ENCODE measurements around the gene CCDC122.

CCDC122 gene

GRCh38 chr13:43800828-43801227 lies 78.7 kb downstream of the CCDC122 start:
- DNase-seq (ENCODE audit: low read depth) = no peak

- no peak for DNase-seq (ENCODE audit: low read depth)
Measured at GRCh38 chr13:43799191-43799590, 80.3 kb downstream of the CCDC122 start.

- DNase-seq (ENCODE audit: low read depth) = no peak
Measured at GRCh38 chr13:43797869-43798268, 81.7 kb downstream of the CCDC122 start.

- no peak for DNase-seq (ENCODE audit: low read depth)
Measured at GRCh38 chr13:43797159-43797558, 82.4 kb downstream of the CCDC122 start.

GRCh38 chr13:43794416-43794815 lies 85.1 kb downstream of the CCDC122 start:
- DNase-seq (ENCODE audit: low read depth) = no peak

GRCh38 chr13:43792076-43792881 lies 87.3 kb downstream of the CCDC122 start:
- DNase-seq (ENCODE audit: low read depth) = no peak

GRCh38 chr13:43787997-43788396 lies 91.5 kb downstream of the CCDC122 start:
- DNase-seq (ENCODE audit: low read depth) = no peak

- DNase-seq (ENCODE audit: low read depth) = no peak
Measured at GRCh38 chr13:43787518-43787891, 92.0 kb downstream of the CCDC122 start.

- no peak for DNase-seq (ENCODE audit: low read depth)
Measured at GRCh38 chr13:43786766-43787517, 92.6 kb downstream of the CCDC122 start, which contains the start of gene ENOX1. Gene ENOX1, minus strand, starts transcription at chr13:43786972.

- no peak for DNase-seq (ENCODE audit: low read depth)
Measured at GRCh38 chr13:43786472-43786765, 93.1 kb downstream of the CCDC122 start.

All from stimulated activated CD8-positive, alpha-beta memory T cell treated with anti-CD3 and anti-CD28 coated beads, Interleukin-15, amount 100 ng/mL, for 1 hour (primary cell).